Activated naive CD4-positive, alpha-beta T cell treated with anti-CD3 and anti-CD28 coated beads, Interleukin-2, amount 50 U/mL, for 16 hours (primary cell): ENCODE results near the gene BEAN1.

Experiments used
- DNase-seq: peaks from one replicate; pipeline ENCODE4 v3.0.0-alpha.2; 2020

BEAN1 gene

DNA sequence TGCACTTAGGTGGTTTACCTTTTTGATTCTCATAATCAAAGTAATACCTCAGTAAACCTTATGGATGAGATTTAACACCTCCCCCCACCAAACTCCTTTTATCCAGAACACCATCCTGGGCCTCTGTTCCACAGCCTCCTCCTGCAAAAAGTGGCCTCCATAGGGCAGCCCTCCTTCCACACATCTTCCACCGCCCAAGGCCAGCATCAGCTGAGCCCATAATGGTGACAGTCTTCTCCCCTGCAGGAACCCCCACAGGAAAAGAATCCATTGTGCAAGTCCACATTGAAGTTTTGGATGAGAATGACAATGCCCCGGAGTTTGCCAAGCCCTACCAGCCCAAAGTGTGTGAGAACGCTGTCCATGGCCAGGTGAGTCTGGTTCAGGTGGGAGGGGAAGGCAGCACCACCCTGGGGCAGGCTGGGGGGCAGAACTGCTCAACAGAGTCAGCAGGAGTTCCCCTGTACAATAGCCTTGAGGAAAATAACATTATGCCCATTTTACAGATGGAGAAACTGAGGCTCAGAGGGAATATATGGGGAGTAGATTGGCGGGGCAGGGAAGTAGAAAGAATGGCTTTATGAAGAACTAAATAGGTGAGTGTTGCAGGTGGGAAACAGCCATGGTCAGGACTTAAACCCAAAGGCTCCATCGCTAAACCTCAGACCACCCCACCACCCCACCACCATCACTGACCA lies 29.2 kb upstream of the BEAN1 start:
- no peak for DNase-seq

DNA sequence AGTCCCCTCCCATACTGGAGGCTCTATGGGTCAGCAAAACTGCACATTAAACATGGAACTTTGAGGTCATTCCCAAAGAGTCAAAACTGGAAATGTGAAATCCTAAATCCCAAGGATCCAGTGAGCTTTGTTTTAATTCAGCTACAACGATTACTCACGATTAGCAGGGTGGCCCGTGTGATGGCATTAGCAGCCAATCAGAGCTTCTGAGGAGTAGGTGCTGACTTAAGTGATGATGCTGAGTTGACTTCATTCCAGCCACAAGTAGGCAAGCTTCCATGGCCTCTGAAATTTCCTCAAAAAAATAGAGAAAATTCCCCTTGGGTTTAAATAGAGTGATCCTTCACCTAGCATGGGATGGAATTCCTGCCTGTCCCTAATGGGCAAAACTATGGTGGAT lies 28.1 kb upstream of the BEAN1 start:
- DNase-seq, result no peak

- DNase-seq, result no peak
Measured at GRCh38 chr16:66399930-66400329, 27.2 kb upstream of the BEAN1 start.

DNA sequence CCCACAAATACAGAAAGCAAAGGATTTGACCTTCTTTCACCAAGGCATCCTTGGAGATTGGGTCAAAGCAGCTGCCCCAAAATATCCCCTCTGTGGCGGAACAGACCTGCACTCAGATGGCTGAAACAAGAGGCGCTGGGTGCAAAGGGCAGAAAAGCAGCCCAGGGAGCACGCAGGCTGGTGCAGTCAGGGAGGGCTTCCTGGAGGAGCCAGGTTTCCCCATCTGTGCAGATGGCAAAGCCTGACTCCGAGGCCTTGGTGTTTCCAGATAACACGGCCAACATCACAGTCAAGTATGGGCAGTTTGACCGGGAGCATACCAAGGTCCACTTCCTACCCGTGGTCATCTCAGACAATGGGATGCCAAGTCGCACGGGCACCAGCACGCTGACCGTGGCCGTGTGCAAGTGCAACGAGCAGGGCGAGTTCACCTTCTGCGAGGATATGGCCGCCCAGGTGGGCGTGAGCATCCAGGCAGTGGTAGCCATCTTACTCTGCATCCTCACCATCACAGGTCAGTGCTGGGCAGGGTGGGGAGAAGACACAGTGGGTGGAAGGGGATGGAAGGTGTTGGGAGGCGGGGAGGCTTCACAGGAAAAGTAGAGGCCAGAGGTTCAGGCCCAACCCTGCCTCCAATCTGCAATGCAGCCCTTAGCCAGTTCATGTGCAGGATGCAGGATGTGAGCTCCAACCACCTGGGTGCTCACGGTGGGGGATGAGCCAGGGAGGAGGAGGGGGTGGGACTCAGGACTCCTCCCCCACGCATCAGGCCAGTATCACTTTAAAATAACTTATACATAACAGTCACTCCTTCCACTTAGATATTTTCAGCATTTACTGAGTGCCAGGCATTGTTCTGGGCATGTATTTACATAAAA lies 26.4 kb upstream of the BEAN1 start:
- DNase-seq, result no peak

- DNase-seq, result no peak
Measured at GRCh38 chr16:66401610-66402009, 25.5 kb upstream of the BEAN1 start.

DNA sequence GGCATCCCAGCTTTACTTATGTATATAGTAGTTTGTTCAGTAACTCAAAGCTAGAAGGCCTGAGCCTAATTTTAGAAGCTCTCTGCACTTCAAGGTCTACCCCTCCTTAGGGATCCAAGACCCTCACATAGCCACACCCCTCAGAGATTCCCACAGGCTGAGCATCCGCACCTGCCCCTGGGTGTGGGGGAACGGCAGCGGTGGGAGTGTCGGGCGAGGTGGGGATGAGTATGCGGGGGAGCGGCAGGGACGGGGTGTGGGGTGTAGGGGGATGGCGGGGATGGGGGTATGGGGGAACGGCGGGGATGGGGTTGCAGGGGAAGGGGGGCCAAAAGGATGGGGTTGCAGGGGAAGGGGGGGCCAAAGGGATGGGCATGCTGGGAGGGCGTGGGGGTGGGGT lies 24.9 kb upstream of the BEAN1 start:
- DNase-seq, result no peak

DNA sequence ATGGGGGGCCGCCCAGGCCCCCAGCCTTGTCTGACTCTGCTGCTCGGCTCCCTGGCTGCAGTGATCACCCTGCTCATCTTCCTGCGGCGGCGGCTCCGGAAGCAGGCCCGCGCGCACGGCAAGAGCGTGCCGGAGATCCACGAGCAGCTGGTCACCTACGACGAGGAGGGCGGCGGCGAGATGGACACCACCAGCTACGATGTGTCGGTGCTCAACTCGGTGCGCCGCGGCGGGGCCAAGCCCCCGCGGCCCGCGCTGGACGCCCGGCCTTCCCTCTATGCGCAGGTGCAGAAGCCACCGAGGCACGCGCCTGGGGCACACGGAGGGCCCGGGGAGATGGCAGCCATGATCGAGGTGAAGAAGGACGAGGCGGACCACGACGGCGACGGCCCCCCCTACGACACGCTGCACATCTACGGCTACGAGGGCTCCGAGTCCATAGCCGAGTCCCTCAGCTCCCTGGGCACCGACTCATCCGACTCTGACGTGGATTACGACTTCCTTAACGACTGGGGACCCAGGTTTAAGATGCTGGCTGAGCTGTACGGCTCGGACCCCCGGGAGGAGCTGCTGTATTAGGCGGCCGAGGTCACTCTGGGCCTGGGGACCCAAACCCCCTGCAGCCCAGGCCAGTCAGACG lies 24.4 kb upstream of the BEAN1 start:
- no peak for DNase-seq

GRCh38 chr16:66403531-66404145 lies 23.5 kb upstream of the BEAN1 start:
- no peak for DNase-seq

- DNase-seq, result no peak
Measured at GRCh38 chr16:66405057-66405783, 21.9 kb upstream of the BEAN1 start.

- DNase-seq, result peak; percentile 86
Measured at GRCh38 chr16:66406534-66407221, 20.4 kb upstream of the BEAN1 start.

DNA sequence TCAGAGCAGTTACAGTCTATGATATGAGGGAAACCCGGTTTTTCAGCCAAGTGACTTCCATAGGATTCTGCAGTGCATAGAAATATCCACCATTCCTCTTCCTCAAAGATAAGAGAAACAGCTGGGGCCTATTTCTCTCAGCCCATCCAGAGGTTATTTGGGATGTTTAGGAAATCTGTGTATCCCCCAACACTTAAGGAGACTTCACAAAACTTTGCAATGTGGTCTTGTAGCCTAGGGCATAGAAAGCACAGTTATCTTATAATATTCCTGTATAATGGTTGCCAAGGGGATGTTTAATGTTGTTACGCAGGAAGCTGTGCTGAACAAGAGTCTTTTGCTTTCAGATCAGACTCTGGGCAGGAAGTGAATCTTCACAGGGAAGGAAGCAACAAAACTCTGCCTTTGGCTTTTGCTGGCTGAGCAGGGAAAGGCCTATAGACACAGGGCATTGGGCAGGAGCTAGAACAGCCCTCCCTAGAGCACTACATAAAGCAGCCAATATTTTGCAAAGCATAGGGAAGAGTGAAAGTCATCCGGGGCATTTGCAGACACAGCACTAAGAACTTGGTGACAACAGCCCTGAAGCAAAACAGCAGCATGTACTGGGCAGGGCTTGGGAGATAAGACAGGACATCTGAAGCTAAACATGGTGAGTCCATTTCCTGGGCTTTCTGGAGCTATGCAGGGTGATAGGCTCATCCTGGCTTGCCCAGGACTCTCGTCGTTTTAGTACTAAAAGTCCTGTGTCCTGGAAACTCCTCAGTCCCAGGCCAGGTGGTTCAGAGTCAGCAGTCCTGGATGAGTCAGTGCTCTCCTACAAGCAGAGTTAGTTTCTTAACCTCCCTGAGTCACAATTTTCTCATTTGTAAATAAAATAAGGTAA lies 18.7 kb upstream of the BEAN1 start:
- peak; percentile 41 for DNase-seq

- no peak for DNase-seq
Measured at GRCh38 chr16:66409156-66409555, 17.9 kb upstream of the BEAN1 start.

GRCh38 chr16:66412182-66412581 lies 14.9 kb upstream of the BEAN1 start:
- no peak for DNase-seq

GRCh38 chr16:66414891-66415290 lies 12.2 kb upstream of the BEAN1 start:
- no peak for DNase-seq

- DNase-seq, result no peak
Measured at GRCh38 chr16:66416136-66416535, 11.0 kb upstream of the BEAN1 start.

- no peak for DNase-seq
Measured at GRCh38 chr16:66416939-66417700, 10.0 kb upstream of the BEAN1 start.

DNA sequence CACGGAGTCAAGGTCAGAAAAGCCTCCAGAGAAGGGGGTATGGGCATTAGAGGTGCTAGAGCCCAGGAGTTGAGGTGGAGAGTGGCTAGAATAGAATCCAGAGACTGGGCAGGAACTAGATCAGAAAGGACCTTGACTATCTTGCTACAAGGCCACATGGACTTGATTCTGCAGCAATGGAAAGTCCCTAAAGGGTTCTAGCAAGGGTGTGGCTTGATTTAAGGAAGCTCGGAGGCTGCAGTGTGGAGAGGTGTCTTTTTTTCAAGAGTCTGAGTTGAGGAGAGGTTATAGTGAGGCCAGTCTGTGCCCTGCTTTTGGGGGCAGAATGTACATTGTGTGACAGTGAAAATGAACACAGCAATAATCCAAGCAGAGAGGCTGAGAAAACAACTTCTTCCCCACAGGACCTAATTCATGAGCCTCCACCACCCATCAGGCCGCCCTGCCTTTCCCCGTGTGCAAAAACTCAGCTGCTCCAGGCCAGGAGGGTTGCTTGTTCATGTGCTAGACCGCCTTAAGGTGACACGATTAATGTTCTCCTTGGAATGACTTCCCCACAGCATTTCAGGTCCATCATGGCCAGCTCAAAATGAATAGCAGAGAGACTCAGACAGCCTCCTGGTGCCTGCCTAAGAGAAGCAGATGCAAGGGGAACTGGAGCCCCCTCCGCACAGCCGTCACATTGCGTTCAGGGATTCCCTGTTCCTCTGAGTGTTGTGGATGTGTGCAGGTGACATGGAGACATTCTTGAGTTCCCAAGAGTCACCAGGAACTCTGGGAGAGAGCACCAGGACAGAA lies 8.7 kb upstream of the BEAN1 start:
- DNase-seq, result no peak

DNA sequence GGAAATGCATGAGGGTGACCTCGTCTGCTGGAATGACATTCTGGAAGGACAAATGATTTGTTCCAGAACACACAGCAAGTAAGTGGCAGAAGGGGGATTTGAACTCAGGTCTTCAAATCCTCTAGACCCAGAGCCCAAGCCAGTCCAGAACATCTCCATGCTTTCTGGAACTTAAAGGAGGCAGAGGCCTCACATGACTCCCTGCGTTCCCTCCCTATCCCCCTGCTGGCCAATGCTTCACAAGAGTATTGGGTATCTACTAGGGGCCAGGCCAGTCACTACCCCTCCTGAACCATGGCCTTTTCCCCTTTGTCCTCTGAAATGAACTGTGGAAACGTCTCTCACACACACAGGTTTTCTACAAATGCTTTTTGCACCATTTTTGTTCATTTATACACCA lies 7.6 kb upstream of the BEAN1 start:
- no peak for DNase-seq

GRCh38 chr16:66420396-66420795 lies 6.7 kb upstream of the BEAN1 start:
- no peak for DNase-seq
